Uterus (tissue), 2 donors: ENCODE results near the gene CALHM4.

Source experiments
- POLR2A ChIP-seq, 2 donors: fragments of 450-650 bp; IDR thresholded peaks; one replicate each; pipeline ENCODE4 v1.6.1; 2016; ENCODE audit warnings: antibody characterized with exemption in 2 of 2, mild to moderate bottlenecking in 1 of 2, moderate library complexity in 1 of 2
- TF ChIP-seq, protein P1 (sequence below), 4 experiments: fragments of 200-600 bp in 2 of 4; fragments of 450-650 bp in 2 of 4; sonication (generic) in 2 of 4; IDR thresholded peaks; one replicate each; pipeline ENCODE4 v1.5.1; 2016 to 2019; ENCODE audit warnings: antibody characterized with exemption in 4 of 4, mild to moderate bottlenecking in 2 of 4, moderate library complexity in 1 of 4

DNA sequence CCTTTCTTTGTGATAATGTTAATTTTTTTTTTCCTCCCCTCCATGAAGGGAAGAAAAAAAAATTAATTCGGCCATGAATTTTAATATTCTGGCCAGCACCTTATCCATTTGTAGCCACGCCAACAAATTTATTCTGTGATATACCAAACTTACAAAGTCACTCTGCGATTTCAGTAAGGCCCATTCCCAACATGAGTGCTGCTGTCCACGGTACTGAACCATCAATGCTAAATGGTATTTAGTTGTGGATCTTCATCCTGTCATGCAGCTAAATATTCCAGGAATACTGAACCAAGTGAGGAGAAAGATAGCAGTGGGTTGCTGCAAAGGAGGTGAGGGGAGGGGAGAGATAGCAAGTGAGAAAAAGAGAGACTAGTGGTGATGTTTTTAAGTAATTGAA, 43.3 kb downstream of the CALHM4 start:
- TF ChIP-seq, protein P1, sequence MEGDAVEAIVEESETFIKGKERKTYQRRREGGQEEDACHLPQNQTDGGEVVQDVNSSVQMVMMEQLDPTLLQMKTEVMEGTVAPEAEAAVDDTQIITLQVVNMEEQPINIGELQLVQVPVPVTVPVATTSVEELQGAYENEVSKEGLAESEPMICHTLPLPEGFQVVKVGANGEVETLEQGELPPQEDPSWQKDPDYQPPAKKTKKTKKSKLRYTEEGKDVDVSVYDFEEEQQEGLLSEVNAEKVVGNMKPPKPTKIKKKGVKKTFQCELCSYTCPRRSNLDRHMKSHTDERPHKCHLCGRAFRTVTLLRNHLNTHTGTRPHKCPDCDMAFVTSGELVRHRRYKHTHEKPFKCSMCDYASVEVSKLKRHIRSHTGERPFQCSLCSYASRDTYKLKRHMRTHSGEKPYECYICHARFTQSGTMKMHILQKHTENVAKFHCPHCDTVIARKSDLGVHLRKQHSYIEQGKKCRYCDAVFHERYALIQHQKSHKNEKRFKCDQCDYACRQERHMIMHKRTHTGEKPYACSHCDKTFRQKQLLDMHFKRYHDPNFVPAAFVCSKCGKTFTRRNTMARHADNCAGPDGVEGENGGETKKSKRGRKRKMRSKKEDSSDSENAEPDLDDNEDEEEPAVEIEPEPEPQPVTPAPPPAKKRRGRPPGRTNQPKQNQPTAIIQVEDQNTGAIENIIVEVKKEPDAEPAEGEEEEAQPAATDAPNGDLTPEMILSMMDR (IDR thresholded peaks at IDR 0.05), result no peak
- TF ChIP-seq POLR2A (IDR thresholded peaks at IDR 0.05), result no peak
